GM13977 (cell line): Measurements from ENCODE around the gene TRIM67.

ENCODE experiments used
- DNase-seq: peaks from one replicate; pipeline ENCODE4 v3.0.0; 2012; ENCODE audit warnings: low spot score
- CTCF ChIP-seq: IDR thresholded peaks from 2 replicates; pipeline ENCODE4 v1.5.1; 2012; ENCODE audit warnings: mild to moderate bottlenecking, control low read depth; ENCODE audit not compliant: insufficient read depth; ENCODE audit errors: extremely low read depth, missing control alignments
- in situ Hi-C: fragments of 300-500 bp; cut with MboI; formaldehyde crosslinking; loops from one replicate; pipeline ENCODE4 v1.12.0; 2022; ENCODE audit warnings: low sequenced_read_pairs, low pct_unique_long_range_greater_than_20kb, mixed read lengths, inconsistent platforms; ENCODE audit not compliant: unreplicated experiment

The TRIM67 gene

GRCh38 chr1:231188072-231188471 lies 26.2 kb downstream of the TRIM67 start:
- TF ChIP-seq CTCF, result no peak
- in situ Hi-C loops, result no loop called here
- no peak for DNase-seq

- no peak for TF ChIP-seq CTCF
- in situ Hi-C loops, result no loop called here
- no peak for DNase-seq
Observed at GRCh38 chr1:231188768-231189167, 26.9 kb downstream of the TRIM67 start.

- TF ChIP-seq CTCF, result no peak
- no peak for DNase-seq
- in situ Hi-C loops, result no loop called here
Observed at GRCh38 chr1:231189683-231190270, 27.9 kb downstream of the TRIM67 start.

- DNase-seq, result no peak
- TF ChIP-seq CTCF, result no peak
- in situ Hi-C loops, result no loop called here
Observed at GRCh38 chr1:231190456-231190855, 28.6 kb downstream of the TRIM67 start.

GRCh38 chr1:231192620-231193163 lies 30.8 kb downstream of the TRIM67 start:
- DNase-seq, result no peak
- in situ Hi-C loops, result no loop called here
- no peak for TF ChIP-seq CTCF

- no peak for TF ChIP-seq CTCF
- in situ Hi-C loops, result no loop called here
- no peak for DNase-seq
Observed at GRCh38 chr1:231193710-231194340, 32.0 kb downstream of the TRIM67 start.
